Naive thymus-derived CD8-positive, alpha-beta T cell (primary cell): ENCODE data around the gene LHX3. TPM values are rescaled to one million over a fixed set of nuclear protein-coding genes. Genes with fewer than 3 reads are reported as not detected.

ENCODE experiments used
- ATAC-seq, 2 donors: fragments of 150-1000 bp; cut with Tn5 transposase in 1 of 2; sonication (Bioruptor Pico), chemical (Tn5 transposase) in 1 of 2; 1 replicate in 1 of 2; 2 replicates in 1 of 2; pipeline ENCODE4 v1.10.0; 2021; ENCODE audit warnings: mild to moderate bottlenecking in 2 of 2, moderate library complexity in 2 of 2
- POLR2A ChIA-PET: fragments of 350-600 bp; sonication (Branson Sonifier 250); formaldehyde crosslinking; loops from one replicate; lab custom pipeline; 2021; ENCODE audit warnings: antibody characterized with exemption; lab: Charles Lee
- DNase-seq, 10 donors: peaks; one replicate each; pipeline versions ENCODE4 v3.0.0 to v3.0.0-alpha.2; 2020 to 2022
- H3K27ac Mint-ChIP-seq, 10 donors: one replicate each; pipeline ENCODE4 v1.8.0; 2020 to 2022; ENCODE audit warnings: mild to moderate bottlenecking in 10 of 10, mixed read lengths in 10 of 10, moderate library complexity in 4 of 10, inconsistent platforms in 1 of 10
- H3K27me3 Mint-ChIP-seq, 5 donors: one replicate each; pipeline ENCODE4 v1.8.0; 2021 to 2022; ENCODE audit warnings: mixed read lengths in 5 of 5
- H3K36me3 Mint-ChIP-seq, 3 donors: one replicate each; pipeline ENCODE4 v1.8.0; 2020 to 2022; ENCODE audit warnings: mixed read lengths in 3 of 3, mild to moderate bottlenecking in 2 of 3, inconsistent platforms in 1 of 3
- H3K4me1 Mint-ChIP-seq, 4 donors: one replicate each; pipeline ENCODE4 v1.8.0; 2021 to 2022; ENCODE audit warnings: mixed read lengths in 4 of 4
- H3K4me3 Mint-ChIP-seq, 10 donors: one replicate each; pipeline ENCODE4 v1.8.0; 2020 to 2022; ENCODE audit warnings: mild to moderate bottlenecking in 10 of 10, mixed read lengths in 10 of 10, moderate library complexity in 6 of 10, inconsistent platforms in 1 of 10
- H3K9me3 Mint-ChIP-seq, 9 donors: one replicate each; pipeline ENCODE4 v1.8.0; 2020 to 2022; ENCODE audit warnings: mixed read lengths in 9 of 9, mild to moderate bottlenecking in 3 of 9, inconsistent platforms in 1 of 9, moderate library complexity in 1 of 9
- polyA plus RNA-seq, 3 donors: library from polyadenylated mRNA; unstranded; fragments of 300-500 nt; fragmentation: Illumina TruSeq; gene quantifications; one replicate each; pipeline ENCODE4 v1.2.3, GENCODE V29; 2021
- total RNA-seq, 8 experiments: library from RNA in 2 of 8; stranded (reverse) in 2 of 8; gene quantifications; one replicate each; pipeline ENCODE4 v1.2.3 and lab custom pipeline; 2021 to 2026

Gene LHX3
- total and polyA plus RNA-seq, 5 experiments from 2014 or later, result not detected

DNA sequence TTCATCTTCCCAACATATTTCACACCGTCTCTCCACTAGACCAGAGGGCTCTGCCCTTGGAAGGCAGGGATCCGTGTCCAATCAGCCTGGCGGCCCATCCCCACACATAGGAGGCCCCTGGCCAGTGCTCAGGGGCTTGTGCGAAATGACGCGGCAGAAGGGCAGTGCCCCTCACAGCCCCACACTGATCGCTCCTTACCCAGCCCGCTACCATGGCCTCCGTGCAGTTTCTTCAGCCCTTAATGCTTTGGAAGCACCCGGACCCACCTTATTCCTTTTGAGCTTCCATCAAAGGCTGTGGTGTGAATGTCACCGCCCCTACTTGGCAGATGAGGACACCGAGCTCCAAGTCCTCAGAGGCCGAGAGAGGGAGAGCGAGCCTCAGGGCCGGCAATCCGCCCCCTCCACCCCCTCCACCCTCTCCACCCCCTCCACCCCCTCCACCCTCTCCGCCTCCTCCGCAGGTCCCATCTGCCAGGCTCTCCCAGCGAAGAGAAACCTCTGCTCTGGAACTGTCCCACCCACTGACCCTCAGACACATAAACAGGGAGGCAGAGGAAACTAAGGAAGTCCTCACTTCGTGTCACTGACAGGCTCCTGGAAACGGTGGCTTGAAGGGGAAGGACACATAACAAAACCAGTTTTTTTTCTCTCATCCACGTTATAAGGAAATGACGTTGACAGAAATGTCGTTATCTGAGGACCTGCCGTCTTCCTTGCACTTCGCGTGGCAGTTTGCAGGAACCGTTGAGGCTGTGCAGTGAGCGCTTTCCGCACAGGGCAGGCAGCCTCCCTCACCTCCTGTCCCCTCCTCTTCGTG, 26.8 kb upstream of the LHX3 start:
- peaks cover 21 to 59% (median 45%) of the 10 kb centered on the region in 4 donors for H3K4me1 Mint-ChIP-seq
- POLR2A ChIA-PET, result no interaction called here
- no peaks in the 10 kb centered on the region for H3K27me3 Mint-ChIP-seq
- no peaks in the 10 kb centered on the region for H3K9me3 Mint-ChIP-seq
- H3K4me3 Mint-ChIP-seq, result peak overlapping the region; percentile 15 to 72 (median 47)
- H3K27ac Mint-ChIP-seq, result peak overlapping the region in 7 of 10 donors; percentile 25 to 92 (median 81)
- DNase-seq, result peak in 2 of 10 donors; percentile 34 to 45
- H3K36me3 Mint-ChIP-seq, result peaks cover 0 to 18% (median 3%) of the 10 kb centered on the region in 3 donors
- peak; percentile 42 to 89 for ATAC-seq

DNA sequence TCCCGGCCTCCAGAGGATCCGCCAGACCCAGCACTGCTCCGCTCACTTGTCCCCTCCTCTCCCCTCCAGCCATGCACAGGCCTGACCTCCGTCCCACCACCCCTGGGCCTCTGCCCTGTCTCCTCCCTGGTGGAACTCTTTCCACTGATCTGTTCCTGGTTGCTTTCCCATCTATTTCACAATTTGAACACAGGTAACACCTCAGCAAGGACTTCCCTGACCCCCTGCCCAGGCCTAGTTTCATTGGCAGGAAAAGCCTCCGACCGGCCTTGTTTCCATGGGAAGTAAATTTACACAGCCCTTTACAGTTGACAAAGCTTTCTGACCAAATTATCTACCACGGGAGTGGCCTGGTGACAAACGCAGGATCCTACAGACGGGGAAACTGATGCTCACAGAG, 25.8 kb upstream of the LHX3 start:
- no peak for DNase-seq
- peak overlapping the region in 4 of 10 donors; percentile 70 to 86 (median 76) for H3K27ac Mint-ChIP-seq
- POLR2A ChIA-PET, result no interaction called here
- no peaks in the 10 kb centered on the region for H3K27me3 Mint-ChIP-seq
- H3K9me3 Mint-ChIP-seq, result no peaks in the 10 kb centered on the region
- ATAC-seq, result no peak
- H3K4me3 Mint-ChIP-seq, result peak overlapping the region in 1 of 10 donors; percentile 11
- peaks cover 0 to 12% (median 3%) of the 10 kb centered on the region in 3 donors for H3K36me3 Mint-ChIP-seq
- peaks cover 21 to 63% (median 49%) of the 10 kb centered on the region in 4 donors for H3K4me1 Mint-ChIP-seq

DNA sequence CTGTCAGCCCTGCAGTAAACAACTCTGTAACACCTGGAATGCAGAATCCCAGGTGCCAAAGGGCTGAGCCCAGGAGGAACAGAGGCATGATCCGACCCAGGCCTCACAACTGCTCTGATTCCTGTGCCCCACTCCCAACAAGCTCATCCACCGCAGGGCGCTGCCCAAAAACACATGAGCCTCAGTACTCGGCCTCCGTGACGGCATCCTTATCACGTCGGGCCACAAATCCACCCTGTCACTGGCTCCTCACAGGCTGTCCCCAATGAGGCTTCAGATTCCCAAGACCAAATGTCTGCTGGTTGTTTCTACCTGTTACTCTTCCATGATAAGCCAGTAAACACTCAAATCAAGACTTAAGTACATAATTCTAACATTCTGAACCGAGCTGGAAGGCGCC, 25.4 kb upstream of the LHX3 start:
- POLR2A ChIA-PET, result no interaction called here
- DNase-seq (no peak), ATAC-seq (no peak)
- Mint-ChIP-seq H3K27me3 (no peaks in the 10 kb centered on the region), H3K9me3 (no peaks in the 10 kb centered on the region), H3K27ac (peak overlapping the region in 2 of 10 donors; percentile 52 to 86), H3K36me3 (peaks cover 0 to 12% (median 3%) of the 10 kb centered on the region in 3 donors), H3K4me3 (peak overlapping the region in 1 of 10 donors; percentile 11), H3K4me1 (peaks cover 21 to 65% (median 50%) of the 10 kb centered on the region in 4 donors)

DNA sequence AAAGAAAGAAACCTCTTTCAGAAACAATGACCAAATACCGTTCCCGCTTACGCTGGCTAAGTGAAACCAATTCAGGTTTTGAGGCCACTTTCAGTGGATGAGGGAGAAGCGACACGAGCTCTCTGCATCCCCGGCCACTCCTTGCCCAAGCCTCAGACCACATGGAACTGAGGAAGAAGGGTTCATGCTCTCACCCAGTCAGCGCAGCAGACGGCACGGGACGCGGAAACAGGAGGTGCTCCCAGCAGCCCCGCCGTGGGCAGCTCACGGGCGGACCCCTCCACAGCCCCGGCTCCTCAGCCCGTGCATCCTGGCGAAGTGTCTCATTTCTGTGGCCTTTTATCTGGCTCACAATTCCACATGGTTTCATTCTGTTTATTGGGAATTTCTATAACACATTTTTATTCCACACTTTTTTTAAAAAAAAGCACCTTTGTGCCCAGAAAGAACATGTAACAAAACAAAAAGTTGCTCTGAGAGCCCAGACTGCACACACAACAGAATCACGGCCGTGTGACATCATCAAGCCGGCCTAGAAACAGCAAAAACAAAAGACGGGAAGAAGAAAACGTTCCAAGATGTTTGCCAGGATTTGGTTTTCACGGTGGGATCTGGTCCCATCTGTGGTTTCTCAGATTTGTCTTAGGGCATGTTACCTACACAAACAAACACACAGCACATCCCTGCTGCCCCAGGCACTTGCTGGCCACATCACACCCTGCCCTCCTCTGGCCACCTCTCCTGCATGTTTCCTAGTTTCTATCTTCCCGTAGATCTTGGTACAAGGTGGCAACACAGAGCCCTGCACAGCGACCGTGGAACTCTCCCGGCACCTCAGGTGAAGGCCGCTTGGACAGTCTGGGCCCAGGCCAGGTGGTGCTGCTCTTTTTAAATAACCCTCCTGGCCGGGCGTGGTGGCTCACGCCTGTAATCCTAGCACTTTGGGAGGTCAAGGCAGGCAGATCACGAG, 24.5 kb upstream of the LHX3 start:
- Mint-ChIP-seq H3K36me3 (peaks cover 3 to 11% (median 4%) of the 10 kb centered on the region in 3 donors), H3K27ac (peak overlapping the region in 4 of 10 donors; percentile 11 to 62 (median 51)), H3K4me1 (peaks cover 18 to 62% (median 48%) of the 10 kb centered on the region in 4 donors), H3K4me3 (peak overlapping the region in 1 of 10 donors; percentile 24), H3K9me3 (no peaks in the 10 kb centered on the region), H3K27me3 (no peaks in the 10 kb centered on the region)
- POLR2A ChIA-PET, result no interaction called here
- DNase-seq (no peak), ATAC-seq (no peak)

DNA sequence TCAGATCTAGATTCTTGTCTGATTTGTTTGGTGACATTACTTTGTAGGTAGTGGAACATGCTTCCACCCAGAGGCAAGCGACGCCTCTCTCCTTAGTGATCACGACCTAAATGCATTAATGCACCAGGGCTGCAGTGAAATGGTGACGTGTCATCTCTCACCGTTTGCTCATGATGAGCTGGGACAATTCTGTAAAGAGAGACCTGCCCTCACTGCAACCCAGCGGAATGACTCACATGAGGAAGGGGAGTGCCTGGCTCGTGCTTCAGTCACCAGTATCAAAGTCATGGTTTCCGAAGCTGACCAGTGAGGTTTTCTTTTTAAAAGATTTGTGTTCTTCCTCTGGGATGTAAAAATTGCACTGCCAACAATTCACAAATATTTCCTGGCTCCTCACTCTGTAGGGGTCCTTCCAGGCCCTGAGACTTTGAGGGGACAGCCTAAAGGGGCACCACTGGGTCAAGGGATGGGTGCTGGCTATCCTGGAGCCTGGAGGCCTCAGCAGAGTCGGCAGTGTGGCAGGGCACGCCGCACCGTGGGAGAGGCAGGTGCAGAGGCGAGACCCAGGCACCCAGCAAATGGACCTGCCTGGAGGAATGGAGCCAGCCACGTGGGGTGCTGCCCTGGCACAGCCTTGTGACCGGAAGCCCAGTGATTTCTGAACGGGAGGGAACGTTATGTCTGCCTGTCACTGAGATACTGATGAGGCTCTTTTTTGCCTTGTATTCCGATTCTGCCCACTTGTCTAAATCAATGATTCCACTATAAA, 23.4 kb upstream of the LHX3 start:
- Mint-ChIP-seq H3K27ac (peak overlapping the region in 2 of 10 donors; percentile 62 to 72), H3K27me3 (no peaks in the 10 kb centered on the region), H3K4me1 (peaks cover 15 to 51% (median 41%) of the 10 kb centered on the region in 4 donors), H3K4me3 (peak overlapping the region in 1 of 10 donors; percentile 29), H3K9me3 (no peaks in the 10 kb centered on the region), H3K36me3 (peaks cover 4 to 20% (median 5%) of the 10 kb centered on the region in 3 donors)
- DNase-seq, result no peak
- POLR2A ChIA-PET, result no interaction called here
- no peak for ATAC-seq

DNA sequence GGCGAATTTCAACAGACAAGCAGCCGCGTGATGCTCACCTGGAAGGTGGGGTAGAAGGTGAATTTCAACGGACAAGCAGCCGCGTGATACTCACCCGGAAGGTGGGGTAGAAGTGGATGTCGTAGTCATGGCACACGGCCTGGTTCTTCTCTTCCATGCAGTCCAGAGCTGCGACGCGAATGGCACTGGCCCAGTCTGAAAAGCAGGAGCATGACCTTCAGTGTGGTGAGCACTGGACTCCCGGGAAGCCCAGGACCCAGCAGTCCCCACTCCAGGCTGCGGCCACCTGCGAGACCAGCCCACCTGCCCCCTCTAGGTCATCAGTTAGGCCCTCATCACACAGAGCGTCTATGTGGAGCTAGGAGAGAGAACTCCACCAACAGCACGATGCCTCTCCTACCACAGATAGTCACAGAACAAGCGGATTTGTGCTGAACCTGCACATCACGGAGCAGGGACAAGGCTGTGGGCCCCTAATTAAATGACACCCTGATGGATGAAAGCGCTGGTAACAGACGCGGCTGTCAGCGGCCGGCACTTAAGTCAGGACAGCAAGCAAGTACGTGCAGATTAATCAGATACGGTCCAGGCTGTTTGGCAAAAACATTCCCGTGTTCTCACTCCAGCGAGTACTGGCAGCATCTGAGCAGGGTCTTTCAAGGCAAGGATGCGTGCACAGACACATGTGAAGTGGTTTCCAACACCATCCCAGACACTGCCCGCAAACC, 21.9 kb upstream of the LHX3 start:
- H3K9me3 Mint-ChIP-seq, result no peaks in the 10 kb centered on the region
- H3K27ac Mint-ChIP-seq, result no peak overlapping the region
- no peaks in the 10 kb centered on the region for H3K27me3 Mint-ChIP-seq
- DNase-seq (no peak), ATAC-seq (no peak)
- peaks cover 5 to 35% (median 10%) of the 10 kb centered on the region in 3 donors for H3K36me3 Mint-ChIP-seq
- POLR2A ChIA-PET, result interaction anchor here (0.5 kb wide), 1 partner anchor 1206 kb away, joined by 5 read pairs; no protein-coding TSS in a partner anchor
- peaks cover 9 to 39% (median 28%) of the 10 kb centered on the region in 4 donors for H3K4me1 Mint-ChIP-seq
- no peak overlapping the region for H3K4me3 Mint-ChIP-seq

DNA sequence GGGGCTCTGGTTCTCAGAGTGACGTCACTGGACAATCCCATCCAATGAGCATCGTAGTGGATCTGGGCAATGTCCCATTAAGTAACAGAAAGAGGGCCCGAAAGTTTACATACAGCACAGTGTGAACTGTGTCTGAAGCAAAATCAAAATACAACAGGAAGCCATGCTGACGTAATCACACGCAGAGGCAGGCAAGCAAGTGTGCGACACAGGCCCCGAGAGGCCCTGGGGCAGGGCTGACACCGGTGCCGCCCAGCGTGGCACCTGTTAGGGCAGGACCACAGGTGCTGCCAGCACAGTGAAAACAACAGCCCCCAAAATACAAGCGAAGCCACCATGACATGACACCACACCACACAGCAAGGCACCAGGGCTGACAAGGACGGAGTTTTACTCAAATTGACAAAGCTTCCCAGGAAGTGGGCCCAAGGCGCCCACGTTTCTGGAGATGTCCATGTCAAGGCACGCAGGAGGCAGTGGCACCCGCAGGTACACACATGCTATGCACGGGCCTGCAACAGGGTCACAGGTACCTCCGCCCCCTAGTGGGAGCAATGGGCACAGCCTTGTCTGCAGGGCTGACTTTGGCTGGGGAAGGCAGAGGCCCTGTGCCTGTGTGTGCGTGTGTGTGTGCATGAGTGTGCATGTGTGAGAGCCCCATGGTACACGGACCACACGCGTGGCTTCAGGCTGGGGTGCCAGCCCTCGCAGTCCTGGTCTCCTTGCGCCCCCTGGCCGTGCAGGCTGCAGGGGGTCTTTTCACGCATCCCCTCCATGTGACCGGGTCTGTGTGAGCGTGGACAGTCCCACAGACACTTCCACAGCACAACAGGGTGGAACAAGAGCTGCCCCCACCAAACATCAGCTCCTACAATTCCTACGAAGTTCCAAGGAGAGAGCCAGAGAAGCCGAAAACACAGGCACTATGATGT, 21.1 kb upstream of the LHX3 start:
- H3K9me3 Mint-ChIP-seq, result no peaks in the 10 kb centered on the region
- POLR2A ChIA-PET, result no interaction called here
- peaks cover 10 to 42% (median 11%) of the 10 kb centered on the region in 3 donors for H3K36me3 Mint-ChIP-seq
- peak overlapping the region in 4 of 10 donors; percentile 9 to 70 (median 49) for H3K27ac Mint-ChIP-seq
- peak; percentile 29 to 75 (median 52) for DNase-seq
- peak overlapping the region in 1 of 10 donors; percentile 47 for H3K4me3 Mint-ChIP-seq
- no peaks in the 10 kb centered on the region for H3K27me3 Mint-ChIP-seq
- H3K4me1 Mint-ChIP-seq, result peaks cover 7 to 38% (median 21%) of the 10 kb centered on the region in 4 donors
- peak; percentile 84 to 94 for ATAC-seq

DNA sequence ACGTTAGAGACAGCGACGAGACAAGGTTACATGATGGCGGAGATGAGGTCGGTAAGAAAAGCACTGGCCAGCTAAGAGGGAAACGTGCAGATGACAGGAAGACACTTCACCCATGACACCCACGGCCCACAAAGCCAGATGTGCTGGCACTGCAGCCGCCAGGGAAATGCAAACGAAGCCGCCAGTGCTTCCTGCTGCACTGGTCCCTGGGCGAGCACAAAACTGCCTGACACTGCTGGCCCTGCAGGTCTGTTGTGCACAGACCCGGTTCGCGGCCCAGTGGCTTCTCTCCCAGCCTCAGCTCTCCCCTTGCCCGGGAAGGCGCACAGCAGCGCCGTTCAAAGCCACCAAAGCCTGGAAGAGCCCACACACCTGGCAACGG, 20.4 kb upstream of the LHX3 start:
- H3K9me3 Mint-ChIP-seq, result no peaks in the 10 kb centered on the region
- DNase-seq, result no peak
- H3K27ac Mint-ChIP-seq, result peak overlapping the region in 5 of 10 donors; percentile 6 to 70 (median 40)
- POLR2A ChIA-PET, result no interaction called here
- peak in 1 of 2 donors; percentile 60 for ATAC-seq
- H3K4me3 Mint-ChIP-seq, result peak overlapping the region in 1 of 10 donors; percentile 47
- H3K27me3 Mint-ChIP-seq, result no peaks in the 10 kb centered on the region
- H3K36me3 Mint-ChIP-seq, result peaks cover 10 to 43% (median 13%) of the 10 kb centered on the region in 3 donors
- H3K4me1 Mint-ChIP-seq, result peaks cover 6 to 38% (median 18%) of the 10 kb centered on the region in 4 donors

DNA sequence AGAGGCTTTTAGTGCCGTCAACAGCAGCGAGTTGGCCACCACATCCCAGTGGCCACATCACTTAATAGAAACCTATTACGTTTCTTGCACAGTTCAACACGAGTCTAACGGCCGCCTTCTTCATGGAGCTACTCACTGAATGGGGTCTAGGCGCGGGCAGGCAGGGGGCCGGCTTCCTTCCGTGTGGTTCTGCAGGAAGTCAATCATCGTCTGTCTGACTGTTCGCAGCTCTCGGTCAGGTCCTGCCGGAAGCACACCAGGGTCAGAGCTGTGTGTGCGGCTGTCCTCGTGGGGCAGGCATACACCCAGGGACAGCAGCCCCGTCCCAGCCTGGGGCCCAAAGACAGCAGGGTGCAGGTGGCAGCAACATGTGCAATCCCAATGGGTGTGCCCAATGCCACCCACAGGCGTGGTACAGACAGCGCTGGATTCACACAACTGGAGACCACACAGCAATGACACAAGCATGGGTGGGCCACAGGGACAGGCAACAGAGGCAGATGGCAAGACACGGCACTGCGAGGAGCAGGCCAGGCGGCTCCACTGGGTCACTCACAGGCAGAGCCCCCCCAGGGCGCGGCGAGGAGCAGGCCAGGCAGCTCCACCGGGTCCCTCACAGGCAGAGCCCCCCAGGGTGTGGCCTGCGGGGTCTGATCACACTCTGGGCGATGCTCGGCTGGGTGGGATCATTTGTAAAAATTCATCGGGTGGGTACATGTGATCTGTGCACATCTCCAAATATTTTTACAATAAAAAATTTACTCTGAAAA, 19.1 kb upstream of the LHX3 start:
- ATAC-seq, result no peak
- POLR2A ChIA-PET, result interaction anchor here (0.8 kb wide), 1 partner anchor 9 kb away, joined by 3 read pairs; no protein-coding TSS in a partner anchor
- H3K9me3 Mint-ChIP-seq, result no peaks in the 10 kb centered on the region
- peaks cover 6 to 38% (median 16%) of the 10 kb centered on the region in 4 donors for H3K4me1 Mint-ChIP-seq
- no peak for DNase-seq
- no peak overlapping the region for H3K4me3 Mint-ChIP-seq
- H3K36me3 Mint-ChIP-seq, result peaks cover 10 to 52% (median 13%) of the 10 kb centered on the region in 3 donors
- H3K27me3 Mint-ChIP-seq, result no peaks in the 10 kb centered on the region
- H3K27ac Mint-ChIP-seq, result no peak overlapping the region

DNA sequence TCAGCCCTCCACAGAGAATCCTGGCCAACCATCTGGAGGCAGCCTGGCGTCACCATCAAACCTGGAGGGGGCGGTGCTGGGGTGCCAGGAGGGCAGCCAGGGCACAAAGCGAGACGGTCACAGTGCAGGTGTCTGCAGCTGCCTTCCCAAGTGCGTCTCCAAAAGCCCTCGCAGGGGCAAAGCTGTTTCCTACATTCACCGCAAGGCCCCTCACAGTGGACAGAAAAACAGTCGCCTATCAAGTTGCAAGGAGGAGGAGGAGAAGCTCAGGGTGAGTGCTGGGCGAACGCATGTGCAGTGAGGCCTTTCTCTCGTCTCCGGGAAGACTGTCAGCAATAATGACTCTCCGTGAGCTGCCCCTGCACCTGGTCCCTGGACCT, 18.0 kb upstream of the LHX3 start:
- peaks cover 6 to 30% (median 11%) of the 10 kb centered on the region in 4 donors for H3K4me1 Mint-ChIP-seq
- no peaks in the 10 kb centered on the region for H3K9me3 Mint-ChIP-seq
- H3K36me3 Mint-ChIP-seq, result peaks cover 10 to 64% (median 17%) of the 10 kb centered on the region in 3 donors
- no peaks in the 10 kb centered on the region for H3K27me3 Mint-ChIP-seq
- ATAC-seq (no peak), DNase-seq (no peak)
- H3K4me3 Mint-ChIP-seq, result no peak overlapping the region
- H3K27ac Mint-ChIP-seq, result no peak overlapping the region
- POLR2A ChIA-PET, result interaction anchor here (0.8 kb wide), 1 partner anchor 8 kb away, joined by 3 read pairs; no protein-coding TSS in a partner anchor
